K562 (cell line): ENCODE data around the gene NECTIN1. TPM values are rescaled to one million over a fixed set of nuclear protein-coding genes. Genes with fewer than 3 reads are reported as not detected.

Experiments used
- CTCF ChIP-seq, 3 experiments: IDR thresholded peaks in 2 of 3; conservative IDR thresholded peaks in 1 of 3; 2 replicates each; pipeline ENCODE4 v1.5.1; 2011 to 2012; ENCODE audit warnings: low read length in 3 of 3, mild to moderate bottlenecking in 3 of 3, control low read depth in 2 of 3, improper control_type of control experiment in 1 of 3, inconsistent platforms in 1 of 3, low read depth in 1 of 3, mixed read lengths in 1 of 3, moderate library complexity in 1 of 3; ENCODE audit not compliant: insufficient read depth in 2 of 3
- DIDO1 ChIP-seq: fragments of 450-650 bp; IDR thresholded peaks from 2 replicates; pipeline ENCODE4 v1.6.1; 2016; ENCODE audit warnings: low read depth, missing biosample characterization, missing genetic modification characterization
- HOMEZ ChIP-seq: fragments of 250-450 bp; sonication (Bioruptor Pico); IDR thresholded peaks from 2 replicates; pipeline ENCODE4 v1.4.0; 2020; ENCODE audit warnings: mild to moderate bottlenecking, moderate library complexity
- PYGO2 ChIP-seq: fragments of 450-650 bp; IDR thresholded peaks from 2 replicates; pipeline ENCODE4 v1.6.1; 2016; ENCODE audit warnings: mild to moderate bottlenecking, missing genetic modification characterization, moderate library complexity, missing compliant biosample characterization
- TSHZ1 ChIP-seq: fragments of 250-450 bp; sonication (Bioruptor Pico); IDR thresholded peaks from 2 replicates; pipeline ENCODE4 v1.4.0; 2020; ENCODE audit warnings: mild to moderate bottlenecking, moderate library complexity
- ZBTB8A ChIP-seq: fragments of 450-650 bp; IDR thresholded peaks from 2 replicates; pipeline ENCODE4 v1.6.1; 2018; ENCODE audit warnings: mild to moderate bottlenecking, moderate library complexity; ENCODE audit not compliant: partially characterized antibody
- ZMIZ1 ChIP-seq, 2 experiments: fragments of 150-350 bp in 1 of 2; IDR thresholded peaks; 2 replicates each; pipeline ENCODE4 v1.6.1; 2012 to 2016; ENCODE audit warnings: low read depth in 2 of 2, low read length in 2 of 2, mild to moderate bottlenecking in 1 of 2, moderate library complexity in 1 of 2
- ZNF140 ChIP-seq: fragments of 250-450 bp; sonication (Bioruptor Pico); IDR thresholded peaks from 2 replicates; pipeline ENCODE4 v1.8.0; 2021; ENCODE audit warnings: moderate library complexity, mild to moderate bottlenecking, inconsistent platforms
- ZNF561 ChIP-seq: fragments of 450-650 bp; formaldehyde crosslinking; conservative IDR thresholded peaks from 2 replicates; pipeline ENCODE4 v1.4.0; 2020; ENCODE audit warnings: mild to moderate bottlenecking, moderate library complexity
- polyA plus RNA-seq, 8 experiments: library from polyadenylated mRNA; depleted of rRNA in 4 of 8; stranded (reverse) in 5 of 8; unstranded in 3 of 8; fragments of >200 nt; fragmentation: Nextera tagmentation in 2 of 8; fragmentation: Illumina TruSeq in 1 of 8; extraction: Ambion mirVana in 2 of 8; extraction: Trizol in 1 of 8; gene quantifications; 2 replicates each; pipeline versions ENCODE4 v1.2.1 to v1.2.3, GENCODE V29; 2011 to 2014; ENCODE audit warnings: inconsistent platforms in 1 of 8, missing spikeins in 1 of 8
- total RNA-seq, 7 experiments: library from RNA; depleted of rRNA in 6 of 7; stranded (reverse); fragments of >200 nt in 6 of 7; fragmentation: Illumina TruSeq in 2 of 7; extraction: Trizol in 2 of 7; gene quantifications; 2 replicates each; pipeline versions ENCODE4 v1.2.1 to v1.2.3, GENCODE V29; 2011 to 2021; ENCODE audit warnings: low replicate concordance in 1 of 7

The NECTIN1 gene
- total and polyA plus RNA-seq, 9 of the 15 experiments (the other 6 are each of a cell fraction or from before 2014, with no cell fraction given) = 0.09 to 0.53 (median 0.23) TPM; not detected in 2

- no peak for TF ChIP-seq CTCF (IDR thresholded peaks at IDR 0.05 in 2 of 3, conservative IDR thresholded peaks at IDR 0.05 in 1 of 3; ENCODE audit: insufficient read depth in 2 of 3, low read depth in 1 of 3, low read length in 3 of 3)
- TF ChIP-seq TSHZ1 (CRISPR knock-in tag) = no peak
- no peak for TF ChIP-seq ZNF561 (CRISPR knock-in tag)
- no peak for TF ChIP-seq ZBTB8A
- TF ChIP-seq DIDO1 (tag) = no peak
- no peak for TF ChIP-seq ZNF140 (CRISPR knock-in tag)
- no peak for TF ChIP-seq HOMEZ
- TF ChIP-seq ZMIZ1 (IDR thresholded peaks at IDR 0.05; ENCODE audit: low read depth in 2 of 2, low read length in 2 of 2) = no peak
- no peak for TF ChIP-seq PYGO2
Observed at GRCh38 chr11:119710417-119710816, 18.6 kb downstream of the NECTIN1 start (continued).
